Left lung (tissue), 10 donors: ENCODE data around the gene ATG3. TPM values are rescaled to one million over a fixed set of nuclear protein-coding genes. Genes with fewer than 3 reads are reported as not detected.
"Not testable (repeated sequence)": the region's sequence is repeated elsewhere in the genome, so short reads cannot be mapped to it uniquely, and the experiment has no call there.

Experiments
- ATAC-seq: fragments of 200-7000 bp; cut with Tn5 transposase; one replicate; pipeline ENCODE4 v1.9.1; 2020; ENCODE audit warnings: moderate library complexity
- DNase-seq, 4 donors: peaks; one replicate each; pipeline ENCODE4 v3.0.0-alpha.2; 2013 to 2020
- H3K27ac ChIP-seq, 2 donors: fragments of 200-600 bp; sonication (generic) in 1 of 2; one replicate each; pipeline versions ENCODE4 v1.5.0 to v1.8.0; 2020 to 2021
- H3K27me3 ChIP-seq, 2 donors: fragments of 200-600 bp; sonication (generic) in 1 of 2; one replicate each; pipeline versions ENCODE4 v1.5.0 to v1.8.0; 2020 to 2021
- H3K36me3 ChIP-seq, 2 donors: fragments of 200-600 bp; sonication (generic) in 1 of 2; one replicate each; pipeline versions ENCODE4 v1.5.0 to v1.8.0; 2020 to 2021
- H3K4me1 ChIP-seq, 2 donors: fragments of 200-600 bp; one replicate each; pipeline ENCODE4 v1.8.0; 2021
- H3K4me3 ChIP-seq, 2 donors: fragments of 200-600 bp; sonication (generic) in 1 of 2; one replicate each; pipeline versions ENCODE4 v1.5.0 to v1.8.0; 2020 to 2021; ENCODE audit warnings: mild to moderate bottlenecking in 1 of 2
- H3K9me3 ChIP-seq, 2 donors: fragments of 200-600 bp; sonication (generic) in 1 of 2; one replicate each; pipeline versions ENCODE4 v1.5.0 to v1.8.0; 2020 to 2021
- CTCF ChIP-seq, 2 donors: fragments of 200-600 bp; sonication (generic) in 1 of 2; IDR thresholded peaks; one replicate each; pipeline versions ENCODE4 v1.5.0 to v1.8.0; 2021; ENCODE audit warnings: antibody characterized with exemption in 2 of 2
- intact Hi-C, 2 donors: fragments of 100-400 bp; cut with DNase I; formaldehyde crosslinking; loops; one replicate each; pipeline versions ENCODE4 v1.11.2 to v1.14.2; 2022
- polyA plus RNA-seq, 6 donors: library from polyadenylated mRNA; unstranded; fragments of 120-200 nt; gene quantifications; one replicate each; pipeline ENCODE4 v1.2.1, GENCODE V29; 2013; ENCODE audit not compliant: insufficient read length in 6 of 6
- total RNA-seq, 2 donors: library from RNA; stranded (reverse); fragmentation: NEBNext Ultra II Directional; extraction: Animal tissue kit (Norgen Biotek cat#: 25700); gene quantifications; one replicate each; pipeline ENCODE4 v1.2.1, GENCODE V29; 2021
- donor health status: DM: no; HTN: yes; CAD: no.
- donor health status: DM: no; HTN: no; CAD: no.

ATG3 gene
- total and polyA plus RNA-seq, 8 donors, result 36.6 to 73.1 (median 43.6) TPM

- intact Hi-C loops, result no loop called here
- TF ChIP-seq CTCF (IDR thresholded peaks at IDR 0.05), result no peak
- H3K4me1 ChIP-seq, result no peaks in the 10 kb centered on the region
- no peak overlapping the region for H3K27ac ChIP-seq
- no peaks in the 10 kb centered on the region for H3K27me3 ChIP-seq
- no peak for DNase-seq
- ATAC-seq, result no peak
- no peak overlapping the region for H3K4me3 ChIP-seq
- H3K36me3 ChIP-seq, result peaks cover 0 to 72% of the 10 kb centered on the region in 2 donors
- H3K9me3 ChIP-seq, result no peaks in the 10 kb centered on the region
Observed at GRCh38 chr3:112539825-112540650, 21.7 kb downstream of the ATG3 start.

GRCh38 chr3:112531358-112531781 lies 30.4 kb downstream of the ATG3 start:
- Histone ChIP-seq H3K9me3 (no peaks in the 10 kb centered on the region), H3K27me3 (no peaks in the 10 kb centered on the region), H3K4me1 (no peaks in the 10 kb centered on the region), H3K4me3 (no peak overlapping the region), H3K27ac (no peak overlapping the region), H3K36me3 (peaks cover 0 to 89% of the 10 kb centered on the region in 2 donors)
- peak; percentile 47 to 50 for TF ChIP-seq CTCF (IDR thresholded peaks at IDR 0.05)
- ATAC-seq (peak; percentile 37), DNase-seq (peak in 2 of 4 donors; percentile 19 to 26)
- intact Hi-C loops, result no loop called here

- H3K36me3 ChIP-seq, result peaks cover 0 to 84% of the 10 kb centered on the region in 2 donors
- H3K4me1 ChIP-seq, result no peaks in the 10 kb centered on the region
- H3K9me3 ChIP-seq, result no peaks in the 10 kb centered on the region
- H3K27me3 ChIP-seq, result no peaks in the 10 kb centered on the region
- DNase-seq (no peak), ATAC-seq (no peak)
- no peak overlapping the region for H3K4me3 ChIP-seq
- intact Hi-C loops, result no loop called here
- no peak overlapping the region for H3K27ac ChIP-seq
- TF ChIP-seq CTCF (IDR thresholded peaks at IDR 0.05), result no peak
Observed at GRCh38 chr3:112530573-112530972, 31.2 kb downstream of the ATG3 start.

GRCh38 chr3:112524127-112524526 lies 37.6 kb downstream of the ATG3 start:
- ATAC-seq, H3K9me3 ChIP-seq, H3K4me1 ChIP-seq, H3K4me3 ChIP-seq, H3K27me3 ChIP-seq, DNase-seq, H3K27ac ChIP-seq: not testable (repeated sequence)
- intact Hi-C loops, result loop anchor here in 1 of 2 donors (5.0 to 10.0 kb wide), 2 partner anchors 197 to 229 kb away; partner anchors contain the start of gene SLC9C1
- peaks cover 0 to 45% of the 10 kb centered on the region in 2 donors for H3K36me3 ChIP-seq

- H3K9me3 ChIP-seq, result no peaks in the 10 kb centered on the region
- TF ChIP-seq CTCF (IDR thresholded peaks at IDR 0.05), result peak; percentile 61 to 64
- intact Hi-C loops, result loop anchor here in 1 of 2 donors (5.0 to 10.0 kb wide), 2 partner anchors 192 to 225 kb away; partner anchors contain the start of gene SLC9C1
- H3K4me3 ChIP-seq, result no peak overlapping the region
- DNase-seq (peak in 2 of 4 donors; percentile 43 to 74), ATAC-seq (peak; percentile 96)
- H3K27me3 ChIP-seq, result no peaks in the 10 kb centered on the region
- no peak overlapping the region for H3K27ac ChIP-seq
- H3K36me3 ChIP-seq, result peaks cover 0 to 8% of the 10 kb centered on the region in 2 donors
- H3K4me1 ChIP-seq, result no peaks in the 10 kb centered on the region
Observed at GRCh38 chr3:112519424-112520001, 42.2 kb downstream of the ATG3 start.

- ATAC-seq, result not testable (repeated sequence)
Observed at GRCh38 chr3:112518970-112519369, 42.8 kb downstream of the ATG3 start.

More at GRCh38 chr3:112518970-112519369, 42.8 kb downstream of the ATG3 start:
- DNase-seq, intact Hi-C loops, H3K27me3 ChIP-seq, H3K36me3 ChIP-seq, H3K4me3 ChIP-seq, H3K4me1 ChIP-seq, H3K27ac ChIP-seq, H3K9me3 ChIP-seq: not testable (repeated sequence)
